HG03095 (cell line): ENCODE data around the gene SPOCK2.
"Not testable (repeated sequence)": the region's sequence is repeated elsewhere in the genome, so short reads cannot be mapped to it uniquely, and the experiment has no call there.

Experiments
- ATAC-seq: cut with Tn5 transposase; IDR thresholded peaks from one replicate; pipeline ENCODE4 v1.9.1; 2021; ENCODE audit warnings: moderate library complexity; ENCODE audit not compliant: unreplicated experiment

The SPOCK2 gene

DNA sequence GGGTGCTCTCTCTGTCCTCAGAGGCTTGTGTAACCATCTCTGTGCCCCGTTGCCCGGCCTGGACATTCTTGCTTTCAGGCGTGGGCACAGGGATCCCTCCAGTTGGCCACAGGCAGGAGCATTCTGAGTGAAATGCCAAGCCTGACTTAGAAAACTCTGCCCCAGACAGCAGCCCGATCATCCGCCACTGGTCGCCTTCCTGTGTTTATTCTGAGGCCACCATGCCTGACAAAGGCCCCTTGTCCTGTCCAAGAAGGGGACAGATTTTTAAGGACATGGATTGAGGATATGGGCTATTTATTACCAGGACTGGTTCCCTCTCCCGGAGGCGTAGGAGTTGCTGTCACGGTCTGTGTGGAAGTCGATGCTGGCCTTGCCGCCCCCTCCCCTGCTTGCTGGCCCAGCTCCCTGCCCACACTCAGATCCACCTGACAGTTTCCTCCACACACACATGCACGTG lies 54.3 kb downstream of the SPOCK2 start:
- ATAC-seq: no peak

- not testable (repeated sequence) for ATAC-seq
Measured at GRCh38 chr10:72032409-72033162, 55.8 kb downstream of the SPOCK2 start.

GRCh38 chr10:72031706-72032105 lies 56.6 kb downstream of the SPOCK2 start:
- ATAC-seq: no peak

- no peak for ATAC-seq
Measured at GRCh38 chr10:72030762-72031543, 57.4 kb downstream of the SPOCK2 start.

GRCh38 chr10:72029414-72029813 lies 58.9 kb downstream of the SPOCK2 start:
- no peak for ATAC-seq

- ATAC-seq: no peak
Measured at GRCh38 chr10:72027498-72027897, 60.9 kb downstream of the SPOCK2 start.

DNA sequence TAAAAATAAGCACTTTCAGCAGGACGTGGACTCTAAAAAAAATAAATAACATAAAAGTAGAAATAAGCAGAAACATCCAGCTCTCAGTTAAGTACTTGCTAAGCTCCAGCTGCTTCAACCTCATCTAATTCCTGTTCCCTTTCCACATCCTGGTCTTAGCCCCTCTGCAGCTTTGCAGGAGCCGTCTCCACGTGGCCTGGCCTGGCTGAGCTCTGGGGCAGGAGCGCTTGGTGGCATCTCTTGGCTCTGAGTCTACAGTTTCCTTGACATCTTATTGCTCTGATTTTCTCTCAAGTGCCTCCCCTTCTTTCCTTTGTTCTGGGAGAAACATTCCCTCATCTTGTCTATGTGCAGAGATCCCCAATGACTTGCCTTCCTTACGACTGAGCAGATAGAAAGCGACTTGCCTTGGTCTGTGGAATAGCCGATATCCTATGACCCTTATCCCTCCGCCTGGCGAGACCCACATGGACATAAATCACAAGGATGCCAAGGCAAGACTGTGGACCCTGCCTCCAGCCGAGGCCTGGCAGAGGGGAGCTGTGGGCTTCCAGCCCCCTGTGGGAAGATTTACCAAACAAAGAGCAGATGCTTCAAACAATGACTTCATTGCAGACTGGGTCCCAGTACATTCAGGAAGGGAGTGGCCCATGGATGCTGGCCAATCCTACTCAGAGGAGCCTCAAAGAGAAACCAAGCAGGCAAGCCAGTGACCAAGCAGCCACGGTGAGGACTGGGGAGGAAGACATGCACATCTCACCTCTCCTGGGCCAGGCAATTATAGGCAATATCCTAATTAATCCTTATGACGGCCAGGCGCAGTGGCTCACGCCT lies 61.9 kb downstream of the SPOCK2 start:
- ATAC-seq: no peak

- no peak for ATAC-seq
Measured at GRCh38 chr10:72025832-72026231, 62.5 kb downstream of the SPOCK2 start.

GRCh38 chr10:72025400-72025799 lies 63.0 kb downstream of the SPOCK2 start:
- ATAC-seq: no peak

DNA sequence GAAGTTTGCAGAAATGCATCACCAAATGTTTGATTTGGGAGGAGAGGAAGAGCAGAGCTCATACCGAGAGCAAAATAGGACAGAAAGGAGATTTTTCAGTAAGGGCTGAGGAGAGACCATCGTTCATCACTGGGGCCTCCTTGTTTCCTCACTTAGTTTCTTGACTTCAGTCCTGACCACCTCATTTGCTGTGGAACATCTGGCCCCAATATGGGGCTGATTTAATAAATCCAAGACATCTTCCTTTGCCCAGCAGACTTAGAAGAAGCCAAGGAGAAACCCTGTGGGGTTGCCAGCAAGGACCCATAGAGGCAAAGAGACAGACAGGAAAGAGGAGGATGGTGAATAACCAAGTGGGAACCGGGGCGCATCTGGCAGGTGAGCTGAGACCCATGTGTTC lies 63.8 kb downstream of the SPOCK2 start:
- no peak for ATAC-seq

- ATAC-seq: no peak
Measured at GRCh38 chr10:72022228-72022627, 66.1 kb downstream of the SPOCK2 start.

DNA sequence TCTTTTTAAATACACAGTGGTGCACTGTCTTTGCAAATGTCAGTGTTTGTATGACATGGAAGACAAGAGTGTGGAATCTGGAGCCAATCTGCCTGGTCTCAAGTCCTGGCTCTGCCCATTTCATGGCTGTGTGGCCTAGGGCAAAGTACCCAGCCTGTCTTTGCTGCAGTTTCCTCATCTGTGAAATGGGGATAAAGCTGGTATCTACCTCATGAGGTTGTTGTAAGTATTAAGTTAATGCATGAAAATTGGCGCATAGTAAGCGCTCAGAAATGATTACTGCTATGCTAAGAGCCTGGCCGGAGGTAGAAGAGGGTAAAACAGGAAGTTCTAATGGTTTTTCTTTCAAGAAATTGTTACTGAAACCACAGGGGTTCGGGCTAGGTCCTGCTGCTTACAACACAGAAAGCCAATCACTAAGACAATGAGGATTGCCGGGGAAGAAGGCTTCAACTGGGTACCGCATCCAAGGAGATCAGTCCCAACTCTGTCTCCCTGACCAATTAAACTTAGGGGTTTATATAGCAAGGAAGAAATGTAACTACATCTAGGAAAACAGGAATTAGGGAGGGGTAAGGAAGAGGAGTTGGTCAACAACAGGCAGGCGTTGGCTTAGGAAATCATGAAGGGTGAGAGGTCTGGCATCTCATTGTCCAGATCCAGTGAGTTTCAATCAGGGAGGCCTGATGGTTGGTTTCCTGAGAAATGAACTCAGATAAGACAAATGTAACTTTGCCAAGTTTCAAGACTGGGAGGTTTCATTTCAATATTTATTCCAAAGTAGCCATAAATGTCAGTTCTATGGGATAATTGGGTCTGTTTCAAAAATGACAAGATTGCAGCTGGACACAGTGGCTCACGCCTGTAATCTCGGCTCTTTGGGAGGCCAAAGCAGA lies 67.2 kb downstream of the SPOCK2 start:
- ATAC-seq: no peak

DNA sequence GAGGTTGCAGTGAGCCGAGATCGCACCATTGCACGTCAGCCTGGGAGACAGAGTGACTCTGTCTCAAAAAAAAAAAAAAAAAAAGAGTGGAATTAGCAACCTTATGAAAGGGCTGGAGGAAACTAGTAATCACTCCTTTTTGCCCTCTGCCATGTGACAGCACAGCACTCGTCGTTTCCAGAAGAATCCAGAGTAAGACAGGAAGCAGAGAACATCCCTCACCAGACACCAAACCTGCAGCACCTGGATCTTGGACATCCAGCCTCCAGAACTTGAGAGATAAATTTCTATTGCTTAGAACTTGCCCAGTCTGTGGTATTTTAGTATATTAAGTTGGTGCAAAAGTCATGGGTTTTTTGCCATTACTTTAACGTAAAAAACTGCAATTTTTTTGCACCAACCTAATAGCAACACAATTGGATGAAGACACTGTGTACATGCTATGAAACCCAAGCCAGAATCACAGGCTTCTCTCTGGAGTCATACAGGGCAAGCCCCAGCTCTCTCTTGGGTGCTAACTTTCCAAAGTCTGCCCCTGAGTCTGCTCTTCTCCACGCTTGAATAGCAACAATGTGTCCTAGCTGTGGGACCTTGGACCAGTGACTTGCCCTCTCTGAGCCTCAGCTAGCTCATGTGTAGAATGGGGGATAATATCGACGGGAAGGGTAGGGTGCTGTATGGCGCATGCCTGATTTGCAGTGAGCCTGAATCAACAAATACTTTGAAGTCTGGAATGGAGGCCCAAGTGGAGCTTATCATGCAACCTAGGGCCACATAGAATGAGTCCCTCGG lies 69.1 kb downstream of the SPOCK2 start:
- no peak for ATAC-seq

GRCh38 chr10:72016608-72017300 lies 71.6 kb downstream of the SPOCK2 start:
- no peak for ATAC-seq

DNA sequence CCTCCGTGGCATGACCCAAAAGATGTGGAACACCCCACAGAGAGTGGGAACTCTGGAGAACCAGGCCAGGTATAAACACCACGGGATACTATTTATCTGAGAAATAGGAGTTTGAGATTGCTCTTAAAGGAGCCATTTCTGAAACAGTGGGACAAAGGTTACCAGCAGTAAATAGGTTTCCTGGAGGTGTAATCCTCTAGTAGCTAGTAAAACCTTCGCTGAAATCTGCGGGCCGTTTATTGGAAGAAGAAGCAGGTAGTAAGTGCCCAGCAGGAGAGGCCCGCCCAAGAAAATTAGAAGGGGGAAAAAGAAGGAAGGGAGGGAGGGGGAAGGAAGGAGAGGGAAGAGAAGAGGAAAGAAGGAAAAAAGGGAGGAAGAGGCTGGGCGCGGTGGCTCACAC lies 72.5 kb downstream of the SPOCK2 start:
- ATAC-seq: no peak

DNA sequence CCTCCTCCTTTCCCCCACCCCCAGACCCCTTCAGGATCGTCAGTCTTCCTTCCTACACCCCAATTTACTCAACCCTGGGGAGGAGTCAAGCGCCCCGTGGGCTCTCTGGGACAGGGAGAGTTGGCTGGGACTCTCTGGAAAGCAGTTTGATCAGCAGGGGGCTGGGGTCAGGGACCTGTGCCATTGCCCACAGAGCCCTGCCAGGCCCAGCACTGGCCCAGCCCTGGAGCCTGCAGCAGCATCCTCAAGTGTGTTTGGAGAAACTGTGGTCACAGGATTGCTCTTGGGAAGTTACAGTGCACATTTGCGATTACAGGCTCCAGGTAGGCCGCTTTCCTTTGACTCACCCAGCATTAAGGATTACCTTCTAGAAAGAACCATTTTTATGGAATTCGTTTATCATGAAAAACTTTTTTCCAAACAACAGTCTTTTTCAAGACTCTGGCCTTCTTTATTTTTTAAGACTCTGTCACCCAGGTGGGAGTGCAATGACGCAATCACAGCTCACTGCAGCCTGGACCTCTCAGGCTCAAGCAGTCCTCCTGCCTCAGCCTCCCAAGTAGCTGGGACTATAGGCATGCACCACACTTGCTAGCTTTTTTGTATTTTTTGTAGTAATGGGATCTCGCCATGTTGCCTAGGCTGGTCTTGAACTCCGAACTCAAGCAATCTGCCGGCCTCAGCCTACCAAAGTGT lies 73.4 kb downstream of the SPOCK2 start:
- ATAC-seq: no peak

DNA sequence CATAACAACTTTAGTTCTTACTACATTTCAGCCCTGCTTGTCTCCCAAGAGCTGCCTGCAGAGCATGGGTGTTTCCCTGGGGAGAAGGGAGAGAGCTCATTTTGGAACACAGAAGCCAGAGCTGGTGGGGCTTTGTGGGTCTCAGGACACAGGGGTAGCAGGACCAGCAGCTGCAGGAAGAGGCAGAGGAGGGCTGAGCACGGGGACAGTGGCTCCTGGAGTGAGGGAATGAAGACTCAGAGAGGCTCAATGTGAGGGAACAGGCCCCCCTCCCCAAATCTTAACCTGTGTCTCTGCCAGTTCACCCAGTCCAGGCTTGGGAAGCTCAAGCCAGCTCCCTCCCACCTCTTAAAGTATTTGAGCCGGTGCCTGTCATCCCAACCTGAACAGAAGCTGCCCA lies 74.2 kb downstream of the SPOCK2 start:
- no peak for ATAC-seq

DNA sequence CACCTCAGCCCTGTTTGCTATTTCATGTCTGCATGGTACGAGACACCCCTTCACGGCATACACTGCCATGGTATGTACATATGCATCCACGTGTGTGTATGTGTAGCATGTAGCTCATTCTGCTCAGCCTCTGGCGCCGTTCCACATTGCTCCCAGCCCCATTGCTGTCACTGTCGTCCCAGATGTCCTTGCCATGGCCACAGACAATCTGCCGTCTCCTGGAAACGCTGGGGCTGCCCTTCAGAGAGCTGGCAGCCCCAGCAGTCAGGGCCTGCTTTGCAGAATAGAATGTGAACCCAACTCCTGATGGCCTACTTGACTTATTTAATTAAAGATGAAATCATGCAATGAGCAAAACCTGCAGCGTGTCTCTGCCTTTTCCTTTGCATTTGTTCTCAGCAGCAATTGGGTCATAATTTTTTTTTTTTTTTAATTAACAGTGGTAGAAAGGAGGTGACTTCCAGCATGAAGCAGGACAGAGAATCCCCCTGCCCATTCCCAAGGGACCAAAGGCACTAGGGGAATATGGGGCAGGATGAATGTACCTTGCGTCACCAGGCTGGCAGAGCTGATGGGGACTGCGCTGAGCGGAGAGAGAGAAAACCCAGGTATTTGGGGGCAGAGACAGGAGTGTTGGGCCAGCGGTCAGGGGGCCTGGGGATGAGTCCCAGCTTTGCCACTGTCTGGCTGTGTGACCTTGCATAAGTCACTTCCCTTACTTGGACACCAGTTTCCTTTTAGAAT lies 75.0 kb downstream of the SPOCK2 start:
- ATAC-seq: no peak
